Adipocyte (in vitro differentiated cells): ENCODE data around the gene RAPGEF5.

ENCODE experiments used
- DNase-seq: peaks from one replicate; pipeline ENCODE4 v3.0.0-alpha.2; 2015; ENCODE audit warnings: low read depth
- H3K27me3 ChIP-seq: replicated peaks from 2 replicates; pipeline ENCODE4 v1.7.0; 2013; ENCODE audit warnings: mild to moderate bottlenecking, low read length, moderate library complexity; ENCODE audit not compliant: control insufficient read depth, insufficient read depth
- H3K36me3 ChIP-seq: 2 replicates; pipeline ENCODE4 v1.7.0; 2013; ENCODE audit warnings: low read length, mild to moderate bottlenecking, moderate library complexity; ENCODE audit not compliant: control insufficient read depth, insufficient read depth, severe bottlenecking
- H3K4me1 ChIP-seq: 2 replicates; pipeline ENCODE4 v1.7.0; 2013; ENCODE audit warnings: mild to moderate bottlenecking, low read length, moderate library complexity; ENCODE audit not compliant: control insufficient read depth, insufficient read depth
- H3K4me3 ChIP-seq: 2 replicates; pipeline ENCODE4 v1.7.0; 2013; ENCODE audit warnings: mild to moderate bottlenecking, low read length, moderate library complexity
- H3K9ac ChIP-seq: 2 replicates; pipeline ENCODE4 v1.7.0; 2013; ENCODE audit warnings: mild to moderate bottlenecking, low read length, moderate library complexity
- H3K9me3 ChIP-seq: 2 replicates; pipeline ENCODE4 v1.7.0; 2013; ENCODE audit warnings: mild to moderate bottlenecking, low read length, moderate library complexity; ENCODE audit not compliant: control insufficient read depth

RAPGEF5 gene

DNA sequence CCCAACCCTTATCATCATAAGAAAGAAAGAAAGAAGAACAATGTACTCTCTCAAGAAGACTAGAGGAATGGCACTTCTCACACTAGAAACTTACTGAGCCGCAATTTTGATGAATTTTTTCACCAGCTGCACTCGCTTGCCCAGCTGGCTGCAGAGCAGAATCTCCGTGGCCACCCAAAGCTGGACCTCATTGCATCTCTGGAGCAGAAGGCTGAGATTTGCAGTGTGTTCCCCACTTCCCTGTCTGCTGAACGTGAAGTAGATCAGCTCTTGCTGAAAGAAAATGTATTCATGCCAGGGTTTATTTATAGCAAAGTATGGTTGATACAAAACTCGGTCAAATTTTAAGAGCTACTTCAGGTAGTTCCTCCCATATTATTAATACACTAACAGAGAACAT, 212.0 kb downstream of the RAPGEF5 start:
- H3K9me3 ChIP-seq = no peaks in the 10 kb centered on the region
- no peaks in the 10 kb centered on the region for H3K27me3 ChIP-seq
- DNase-seq = no peak
- no peaks in the 10 kb centered on the region for H3K36me3 ChIP-seq
- H3K9ac ChIP-seq = no peak overlapping the region
- H3K4me1 ChIP-seq = peaks cover 8% of the 10 kb centered on the region
- H3K4me3 ChIP-seq = no peak overlapping the region

DNA sequence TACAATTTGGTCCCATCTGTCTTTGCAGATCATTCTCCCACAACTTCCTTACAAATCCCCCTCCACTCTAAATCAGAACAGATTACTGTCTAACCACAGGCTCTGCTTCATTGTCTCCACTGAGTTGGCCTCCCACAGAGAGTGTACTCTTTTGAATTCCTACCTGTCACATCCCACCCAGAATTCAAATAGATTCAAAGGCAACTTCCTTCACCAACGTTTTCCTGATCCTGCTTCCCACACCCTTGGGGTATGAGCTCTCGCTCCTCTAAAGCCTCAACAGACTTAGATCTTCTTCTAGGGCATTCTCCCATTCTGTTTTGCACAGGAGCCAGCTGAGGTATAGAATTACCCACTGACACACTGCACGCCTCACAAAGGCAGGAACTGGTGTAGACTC, 213.5 kb downstream of the RAPGEF5 start:
- no peaks in the 10 kb centered on the region for H3K9me3 ChIP-seq
- H3K27me3 ChIP-seq = no peaks in the 10 kb centered on the region
- DNase-seq = no peak
- no peak overlapping the region for H3K9ac ChIP-seq
- H3K4me3 ChIP-seq = no peak overlapping the region
- peaks cover 8% of the 10 kb centered on the region for H3K4me1 ChIP-seq
- H3K36me3 ChIP-seq = no peaks in the 10 kb centered on the region

DNA sequence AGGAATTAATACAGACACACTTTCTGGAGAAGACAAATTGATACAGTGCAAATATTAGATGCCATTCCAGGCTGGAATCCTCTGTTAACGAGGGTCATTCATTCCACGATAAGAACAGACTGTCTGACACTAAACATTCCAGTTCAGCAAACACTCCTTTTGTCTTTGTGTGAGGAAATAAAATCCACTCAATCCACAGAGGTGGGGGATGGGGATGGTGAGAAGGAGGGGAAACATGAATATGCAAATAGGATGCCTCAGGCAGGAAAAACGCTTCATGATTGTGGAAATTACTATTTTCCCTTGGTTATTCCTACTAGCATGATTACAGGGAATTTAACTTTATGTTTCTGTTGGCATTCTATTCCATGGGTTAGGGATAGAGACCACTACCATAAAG, 214.4 kb downstream of the RAPGEF5 start:
- Histone ChIP-seq H3K4me1 (peaks cover 8% of the 10 kb centered on the region), H3K27me3 (no peaks in the 10 kb centered on the region), H3K4me3 (no peak overlapping the region), H3K9me3 (no peaks in the 10 kb centered on the region), H3K36me3 (no peaks in the 10 kb centered on the region), H3K9ac (no peak overlapping the region)
- no peak for DNase-seq

DNA sequence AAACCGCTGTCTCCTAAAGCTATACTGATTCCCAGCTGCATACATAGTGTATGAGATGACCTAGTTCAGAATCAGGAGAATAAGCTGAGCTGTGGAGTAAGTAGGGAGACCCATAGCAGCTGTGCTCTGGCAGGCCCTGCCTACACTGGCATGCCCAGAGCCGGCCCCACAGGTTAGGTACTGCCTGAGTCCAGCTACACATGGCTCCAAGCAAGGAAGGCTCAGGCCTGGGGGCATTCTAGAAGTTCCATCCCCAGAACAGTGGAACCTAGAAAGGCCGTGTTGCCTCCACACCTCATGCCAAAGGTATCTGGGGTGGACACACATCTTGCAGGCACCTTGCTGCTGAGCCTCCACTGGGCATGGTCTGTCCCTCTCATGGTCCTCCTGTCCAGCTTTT, 215.6 kb downstream of the RAPGEF5 start:
- Histone ChIP-seq H3K4me3 (no peak overlapping the region), H3K9me3 (no peaks in the 10 kb centered on the region), H3K9ac (no peak overlapping the region), H3K36me3 (no peaks in the 10 kb centered on the region), H3K27me3 (no peaks in the 10 kb centered on the region), H3K4me1 (peaks cover 7% of the 10 kb centered on the region)
- DNase-seq = no peak

DNA sequence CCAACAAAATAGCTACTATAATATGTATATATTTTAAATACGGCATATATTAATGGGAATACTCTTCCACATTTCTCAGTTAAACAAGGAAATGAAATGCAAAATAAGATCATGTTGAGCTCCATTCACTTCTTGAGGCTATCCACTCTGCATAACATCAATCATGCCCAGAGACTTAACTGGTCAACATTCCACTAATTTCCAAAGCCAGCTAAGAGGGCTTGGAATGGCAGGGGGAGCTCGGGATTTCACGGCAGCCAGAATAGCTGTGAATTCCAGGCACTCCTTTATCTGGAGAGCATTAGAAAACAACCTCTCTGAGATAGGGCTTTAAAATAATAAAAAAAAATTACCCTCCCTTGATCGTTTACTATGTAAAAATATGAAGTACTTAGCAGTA, 216.4 kb downstream of the RAPGEF5 start:
- Histone ChIP-seq H3K36me3 (no peaks in the 10 kb centered on the region), H3K27me3 (no peaks in the 10 kb centered on the region), H3K4me1 (peaks cover 7% of the 10 kb centered on the region), H3K9me3 (no peaks in the 10 kb centered on the region), H3K4me3 (no peak overlapping the region), H3K9ac (no peak overlapping the region)
- no peak for DNase-seq

DNA sequence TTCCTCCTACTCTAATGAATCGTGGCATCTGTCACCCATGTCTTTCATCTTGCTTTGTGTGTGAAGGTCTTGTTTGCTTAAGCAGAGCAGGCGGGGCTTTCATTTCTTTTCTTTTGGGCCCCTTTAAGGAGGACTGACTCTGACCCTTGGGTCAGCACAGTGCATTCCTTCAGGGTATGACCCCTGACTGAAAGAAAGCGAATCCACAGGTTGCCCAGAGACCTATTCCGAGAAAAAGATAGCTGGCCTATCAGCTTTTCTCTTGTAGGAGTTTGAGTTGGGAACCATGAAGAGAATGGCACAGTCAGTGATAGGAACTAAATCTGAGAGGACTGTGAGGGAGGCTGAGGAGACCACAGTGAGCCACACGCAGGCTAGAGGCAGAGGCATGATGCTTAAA, 218.1 kb downstream of the RAPGEF5 start:
- Histone ChIP-seq H3K36me3 (no peaks in the 10 kb centered on the region), H3K4me1 (peaks cover 7% of the 10 kb centered on the region), H3K27me3 (no peaks in the 10 kb centered on the region), H3K9ac (no peak overlapping the region), H3K9me3 (no peaks in the 10 kb centered on the region), H3K4me3 (no peak overlapping the region)
- no peak for DNase-seq

DNA sequence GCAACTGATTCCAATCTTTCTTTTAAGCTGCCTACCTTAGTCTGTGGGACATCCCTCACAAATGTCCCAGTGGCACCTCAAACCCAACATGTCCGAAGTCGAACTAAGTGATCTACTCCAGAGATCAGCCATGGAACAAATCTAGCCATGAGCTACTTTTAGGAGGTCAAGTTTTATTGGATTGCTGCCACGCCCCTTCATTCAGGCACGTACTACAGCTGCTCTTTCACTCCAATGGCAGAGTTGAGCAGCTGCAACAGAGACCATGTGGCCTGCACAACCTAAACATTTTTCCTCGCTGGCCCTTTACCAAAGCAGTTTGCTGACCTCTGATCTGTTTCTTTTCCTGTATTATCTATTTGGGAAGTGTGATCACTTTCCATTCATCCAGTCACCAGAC, 218.8 kb downstream of the RAPGEF5 start:
- H3K27me3 ChIP-seq = no peaks in the 10 kb centered on the region
- H3K4me3 ChIP-seq = no peak overlapping the region
- H3K4me1 ChIP-seq = peaks cover 7% of the 10 kb centered on the region
- no peak for DNase-seq
- no peaks in the 10 kb centered on the region for H3K9me3 ChIP-seq
- no peak overlapping the region for H3K9ac ChIP-seq
- no peaks in the 10 kb centered on the region for H3K36me3 ChIP-seq

DNA sequence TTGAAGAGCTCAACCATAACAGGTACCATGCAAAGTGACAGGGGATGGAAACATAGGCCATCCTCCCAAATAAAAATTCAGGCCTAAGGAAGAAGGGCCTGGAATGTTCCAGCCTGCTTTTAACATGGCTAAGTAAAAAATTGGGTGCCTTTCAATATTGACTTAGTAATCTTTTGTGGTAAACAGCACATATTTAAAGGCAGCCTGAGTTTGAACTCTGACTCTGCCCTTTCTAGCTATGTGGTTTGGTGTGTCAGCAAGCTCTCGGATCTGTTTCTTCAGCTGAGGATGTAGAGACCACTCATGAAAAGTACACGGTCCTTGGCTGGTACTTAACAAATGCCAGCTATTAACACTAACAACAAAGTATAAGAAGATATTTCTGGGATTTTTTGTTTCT, 219.5 kb downstream of the RAPGEF5 start:
- H3K9ac ChIP-seq = peak overlapping the region; percentile 19
- H3K4me1 ChIP-seq = peaks cover 7% of the 10 kb centered on the region
- no peaks in the 10 kb centered on the region for H3K27me3 ChIP-seq
- H3K9me3 ChIP-seq = no peaks in the 10 kb centered on the region
- no peaks in the 10 kb centered on the region for H3K36me3 ChIP-seq
- DNase-seq = peak; percentile 20
- H3K4me3 ChIP-seq = no peak overlapping the region

DNA sequence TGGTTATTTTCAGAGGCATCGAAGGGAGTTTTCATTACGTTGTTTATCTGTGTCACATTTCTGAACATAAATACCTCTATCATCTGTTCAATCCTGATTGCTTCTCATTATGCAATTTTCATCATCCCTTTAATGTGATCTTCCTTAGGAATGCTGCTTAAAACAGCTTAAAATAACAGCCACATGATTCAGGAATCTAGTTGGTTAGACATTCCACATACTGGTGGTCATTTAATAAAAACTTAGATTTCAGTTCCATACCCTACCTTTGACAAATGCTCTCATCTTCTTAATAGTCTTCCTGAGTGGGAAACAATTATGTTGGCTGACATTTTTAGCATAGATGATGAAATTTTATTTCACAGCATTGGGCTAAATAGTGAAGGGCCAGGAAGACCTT, 219.9 kb downstream of the RAPGEF5 start:
- Histone ChIP-seq H3K9ac (peak overlapping the region; percentile 19), H3K27me3 (no peaks in the 10 kb centered on the region)
- peak; percentile 47 for DNase-seq

DNA sequence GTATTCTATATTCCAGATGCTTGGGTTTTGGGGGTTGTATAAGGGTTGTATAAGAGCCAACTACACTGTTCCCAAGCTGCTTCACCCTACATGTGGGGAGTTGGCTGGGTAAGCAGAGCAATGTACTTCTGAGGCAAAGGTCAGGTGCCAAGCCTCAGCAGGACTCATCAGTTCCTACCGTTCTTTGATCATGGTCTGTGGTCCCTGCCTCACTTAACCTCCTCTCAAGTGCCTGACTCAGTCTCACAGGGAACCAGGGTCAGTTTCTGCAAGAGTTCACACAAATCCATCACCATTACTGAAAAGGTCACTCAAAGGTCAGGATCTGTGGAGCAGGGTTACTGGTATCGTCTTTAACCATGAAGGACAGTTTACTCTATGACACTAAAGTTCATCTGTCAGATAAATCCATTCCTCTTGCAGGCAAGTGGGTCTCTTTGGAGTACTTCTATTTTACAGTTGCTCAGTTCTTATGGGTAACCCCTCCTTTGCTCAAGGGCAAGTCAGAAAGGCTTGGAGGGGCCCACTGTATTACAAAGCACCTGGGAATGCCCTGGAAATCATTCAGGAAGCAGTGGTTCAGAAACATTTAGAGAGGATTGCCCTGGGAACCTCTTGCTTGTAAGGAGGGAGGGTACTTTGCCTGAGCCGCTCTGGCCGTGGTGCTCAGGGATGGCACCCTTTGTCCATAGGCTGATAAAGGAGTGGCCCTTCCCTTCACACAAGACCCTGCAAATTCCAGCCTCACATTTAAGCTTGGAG, 227.0 kb downstream of the RAPGEF5 start:
- Histone ChIP-seq H3K27me3 (no peaks in the 10 kb centered on the region), H3K4me1 (no peaks in the 10 kb centered on the region)
- DNase-seq = no peak

More for the DNA sequence above, 219.9 kb downstream of the RAPGEF5 start:
- no peak overlapping the region for H3K4me3 ChIP-seq
- H3K36me3 ChIP-seq = no peaks in the 10 kb centered on the region
- peaks cover 7% of the 10 kb centered on the region for H3K4me1 ChIP-seq
- no peaks in the 10 kb centered on the region for H3K9me3 ChIP-seq

DNA sequence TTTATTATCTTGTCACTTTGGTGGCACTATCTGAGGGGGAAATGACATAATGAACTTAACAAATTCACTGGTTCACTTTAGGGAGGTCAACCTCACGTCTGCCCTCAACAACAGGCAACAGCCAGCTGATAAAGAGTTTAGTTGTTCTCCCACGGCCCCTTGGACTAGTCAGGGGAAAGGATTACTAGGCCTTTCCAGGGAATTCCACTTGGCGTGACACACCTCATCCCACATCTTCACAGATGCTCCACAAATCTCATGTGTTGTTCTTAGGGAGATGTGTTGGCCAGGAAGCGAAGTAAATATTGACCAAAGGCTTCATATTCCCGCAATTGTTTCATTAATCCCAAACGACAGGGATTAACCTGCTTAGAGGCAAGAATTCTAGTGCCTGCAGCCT, 227.8 kb downstream of the RAPGEF5 start:
- Histone ChIP-seq H3K4me1 (no peaks in the 10 kb centered on the region), H3K4me3 (no peak overlapping the region), H3K9ac (no peak overlapping the region), H3K9me3 (no peaks in the 10 kb centered on the region), H3K27me3 (no peaks in the 10 kb centered on the region), H3K36me3 (no peaks in the 10 kb centered on the region)
- DNase-seq = no peak

More for the DNA sequence above, 227.0 kb downstream of the RAPGEF5 start:
- Histone ChIP-seq H3K9ac (no peak overlapping the region), H3K36me3 (no peaks in the 10 kb centered on the region), H3K4me3 (no peak overlapping the region), H3K9me3 (no peaks in the 10 kb centered on the region)

DNA sequence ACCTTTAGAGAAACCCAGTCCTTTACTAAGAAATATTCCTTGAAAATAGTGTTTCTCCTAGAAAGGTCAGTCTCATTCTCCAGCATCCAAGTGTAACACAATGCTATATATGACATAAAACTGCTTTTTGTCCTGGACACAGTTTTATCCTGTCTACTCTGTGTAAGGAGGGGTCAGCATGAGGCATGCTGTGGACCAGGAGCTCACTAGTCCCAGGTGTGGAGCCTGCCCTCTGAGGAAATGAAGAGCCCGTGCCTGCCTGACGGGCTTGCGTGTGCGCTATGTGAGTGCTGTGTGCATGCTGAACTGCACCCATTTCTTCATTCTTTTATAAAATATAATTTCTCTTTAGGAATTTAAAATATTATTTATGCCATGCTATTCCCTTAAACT, 228.4 kb downstream of the RAPGEF5 start:
- H3K36me3 ChIP-seq = no peaks in the 10 kb centered on the region
- H3K27me3 ChIP-seq = peaks cover 5% of the 10 kb centered on the region
- no peak overlapping the region for H3K4me3 ChIP-seq
- no peak overlapping the region for H3K9ac ChIP-seq
- DNase-seq = no peak
- no peaks in the 10 kb centered on the region for H3K9me3 ChIP-seq
- no peaks in the 10 kb centered on the region for H3K4me1 ChIP-seq
